ENCODE measurements around the gene PIK3C2G. TPM values are rescaled to one million over a fixed set of nuclear protein-coding genes. Genes with fewer than 3 reads are reported as not detected.

Gene PIK3C2G
- total RNA-seq, 1 experiment from 2014 or later, result not detected

GRCh38 chr12:18261906-18262305 is 588 bp downstream of the PIK3C2G start:
- no TSS peak for BruUV-seq (replicated peaks)
- CTCF ChIA-PET, result interaction anchor here (1.3 to 2.1 kb wide), 2 partner anchors 11 to 37 kb away, joined by 3 to 17 read pairs; no protein-coding TSS in a partner anchor
- Histone ChIP-seq H3K9me3 (ENCODE audit: control insufficient read depth in 1 of 2, insufficient read depth in 1 of 2, low read depth in 1 of 2, low read length in 2 of 2) (no peaks in the 10 kb centered on the region), H3K4me2 (ENCODE audit: low read length) (no peak overlapping the region), H3K79me2 (ENCODE audit: insufficient read depth, low read length) (no peaks in the 10 kb centered on the region), H4K20me1 (ENCODE audit: insufficient read depth) (no peaks in the 10 kb centered on the region), H3K4me3 (replicated peaks in 1 of 2; ENCODE audit: low read depth in 1 of 2, low read length in 2 of 2) (no peak overlapping the region), H3K36me3 (ENCODE audit: control insufficient read depth in 1 of 2, insufficient read depth in 2 of 2, low read length in 2 of 2) (no peaks in the 10 kb centered on the region), H2AFZ (ENCODE audit: low read depth, low read length, poor library complexity, severe bottlenecking) (no peak overlapping the region), H3K27ac (ENCODE audit: low read depth, low read length) (no peak overlapping the region), H3K27me3 (ENCODE audit: insufficient read depth, low read length) (no peaks in the 10 kb centered on the region), H3K4me1 (ENCODE audit: control insufficient read depth in 1 of 2, insufficient read depth in 2 of 2, low read length in 2 of 2) (no peaks in the 10 kb centered on the region), H3K9ac (ENCODE audit: low read length) (no peak overlapping the region), H3K9me2 (ENCODE audit: insufficient read depth) (no peaks in the 10 kb centered on the region)
- TF ChIP-seq ELF1 (IDR thresholded peaks at IDR 0.05; ENCODE audit: borderline replicate concordance, low read depth) (no peak), ZBTB33 (IDR thresholded peaks at IDR 0.05; ENCODE audit: extremely low read depth, insufficient replicate concordance, low read length) (no peak), POLR2AphosphoS5 (IDR thresholded peaks at IDR 0.05; ENCODE audit: low read depth, low read length) (no peak), RAD21 (IDR thresholded peaks at IDR 0.05; ENCODE audit: low read depth) (no peak), SIN3A (IDR thresholded peaks at IDR 0.05; ENCODE audit: low read depth) (no peak), YY1 (IDR thresholded peaks at IDR 0.05; ENCODE audit: extremely low read depth, insufficient replicate concordance, low read depth, low read length) (no peak), JUND (IDR thresholded peaks at IDR 0.05) (no peak), SP1 (IDR thresholded peaks at IDR 0.05; ENCODE audit: low read depth) (no peak), CBX3 (IDR thresholded peaks at IDR 0.05; ENCODE audit: low read depth) (no peak)
- TF ChIP-seq, protein P1, sequence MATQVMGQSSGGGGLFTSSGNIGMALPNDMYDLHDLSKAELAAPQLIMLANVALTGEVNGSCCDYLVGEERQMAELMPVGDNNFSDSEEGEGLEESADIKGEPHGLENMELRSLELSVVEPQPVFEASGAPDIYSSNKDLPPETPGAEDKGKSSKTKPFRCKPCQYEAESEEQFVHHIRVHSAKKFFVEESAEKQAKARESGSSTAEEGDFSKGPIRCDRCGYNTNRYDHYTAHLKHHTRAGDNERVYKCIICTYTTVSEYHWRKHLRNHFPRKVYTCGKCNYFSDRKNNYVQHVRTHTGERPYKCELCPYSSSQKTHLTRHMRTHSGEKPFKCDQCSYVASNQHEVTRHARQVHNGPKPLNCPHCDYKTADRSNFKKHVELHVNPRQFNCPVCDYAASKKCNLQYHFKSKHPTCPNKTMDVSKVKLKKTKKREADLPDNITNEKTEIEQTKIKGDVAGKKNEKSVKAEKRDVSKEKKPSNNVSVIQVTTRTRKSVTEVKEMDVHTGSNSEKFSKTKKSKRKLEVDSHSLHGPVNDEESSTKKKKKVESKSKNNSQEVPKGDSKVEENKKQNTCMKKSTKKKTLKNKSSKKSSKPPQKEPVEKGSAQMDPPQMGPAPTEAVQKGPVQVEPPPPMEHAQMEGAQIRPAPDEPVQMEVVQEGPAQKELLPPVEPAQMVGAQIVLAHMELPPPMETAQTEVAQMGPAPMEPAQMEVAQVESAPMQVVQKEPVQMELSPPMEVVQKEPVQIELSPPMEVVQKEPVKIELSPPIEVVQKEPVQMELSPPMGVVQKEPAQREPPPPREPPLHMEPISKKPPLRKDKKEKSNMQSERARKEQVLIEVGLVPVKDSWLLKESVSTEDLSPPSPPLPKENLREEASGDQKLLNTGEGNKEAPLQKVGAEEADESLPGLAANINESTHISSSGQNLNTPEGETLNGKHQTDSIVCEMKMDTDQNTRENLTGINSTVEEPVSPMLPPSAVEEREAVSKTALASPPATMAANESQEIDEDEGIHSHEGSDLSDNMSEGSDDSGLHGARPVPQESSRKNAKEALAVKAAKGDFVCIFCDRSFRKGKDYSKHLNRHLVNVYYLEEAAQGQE (IDR thresholded peaks at IDR 0.05; ENCODE audit: low read depth), result no peak
- no peak for DNase-seq (ENCODE audit: low read depth, low spot score)
- no peak for ATAC-seq
- RAD21 ChIA-PET (ENCODE audit: low non-redundant PET in 1 of 2, low total read pairs in 2 of 2, uncharacterized antibody in 2 of 2, unreplicated experiment in 2 of 2), result interaction anchor here (0.6 to 1.3 kb wide), 2 partner anchors 12 to 238 kb away, joined by 3 to 7 read pairs; no protein-coding TSS in a partner anchor
- intact Hi-C loops (cut with micrococcal nuclease), result no loop called here
- POLR2A ChIA-PET, result no interaction called here

All from HCT116 (cell line).